H1 (cell line): Measurements from ENCODE around the gene CASQ1. TPM values are rescaled to one million over a fixed set of nuclear protein-coding genes. Genes with fewer than 3 reads are reported as not detected.

Experiments used
- CTCF ChIA-PET: fragments of 300-600 bp; sonication (Branson Sonifier 250); formaldehyde crosslinking; loops from one replicate; lab custom pipeline; 2021; ENCODE audit not compliant: partially characterized antibody; lab: Charles Lee
- POLR2A ChIA-PET: fragments of 300-600 bp; sonication (Branson Sonifier 250); formaldehyde crosslinking; loops from one replicate; lab custom pipeline; 2021; ENCODE audit warnings: inconsistent platforms; ENCODE audit not compliant: partially characterized antibody; lab: Charles Lee
- DNase-seq, 2 experiments: peaks; one replicate each; pipeline versions ENCODE4 v3.0.0 to v3.0.0-alpha.2; 2010 to 2022; ENCODE audit warnings: low spot score in 2 of 2, low read depth in 1 of 2, mixed read lengths in 1 of 2
- FAIRE-seq: peaks from 2 replicates; lab custom pipeline; 2011; peaks lifted over from hg19 to GRCh38; lab: Jason Lieb, UNC
- H2AFZ ChIP-seq: 2 replicates; pipeline ENCODE4 v1.8.1; 2012; ENCODE audit warnings: low read length, inconsistent platforms
- H2AK5ac ChIP-seq: 2 replicates; pipeline ENCODE4 v1.6.1; 2013; ENCODE audit warnings: low read depth, low read length
- H2BK120ac ChIP-seq: replicated peaks from 2 replicates; pipeline ENCODE3; 2013; ENCODE audit warnings: low read depth, low read length, inconsistent platforms
- H2BK12ac ChIP-seq: 2 replicates; pipeline ENCODE4 v1.6.1; 2013; ENCODE audit warnings: low read depth, low read length
- H2BK15ac ChIP-seq: 2 replicates; pipeline ENCODE4 v1.6.1; 2013; ENCODE audit warnings: low read length
- H2BK20ac ChIP-seq: 2 replicates; pipeline ENCODE4 v1.6.1; 2013; ENCODE audit warnings: low read length
- H2BK5ac ChIP-seq: 2 replicates; pipeline ENCODE4 v1.6.1; 2013; ENCODE audit warnings: low read depth, low read length
- H3K14ac ChIP-seq: 2 replicates; pipeline ENCODE4 v1.6.1; 2013; ENCODE audit warnings: inconsistent platforms; ENCODE audit not compliant: insufficient read length
- H3K18ac ChIP-seq: 2 replicates; pipeline ENCODE4 v1.6.1; 2013; ENCODE audit warnings: low read length; ENCODE audit errors: extremely low read depth
- H3K23ac ChIP-seq: 2 replicates; pipeline ENCODE4 v1.6.1; 2013; ENCODE audit warnings: inconsistent platforms; ENCODE audit not compliant: insufficient read length
- H3K23me2 ChIP-seq: 2 replicates; pipeline ENCODE4 v1.6.1; 2013; ENCODE audit warnings: low read depth, low read length
- H3K27ac ChIP-seq: 2 replicates; pipeline ENCODE4 v1.6.1; 2011; ENCODE audit warnings: low read depth, low read length, inconsistent platforms
- H3K27me3 ChIP-seq, 4 experiments: replicated peaks in 1 of 4; 1 replicate in 1 of 4; 2 replicates in 3 of 4; pipeline versions ENCODE4 v1.6.1 to v1.8.1; 2011 to 2013; ENCODE audit warnings: low read length in 3 of 4, mild to moderate bottlenecking in 3 of 4, inconsistent platforms in 2 of 4, mixed read lengths in 2 of 4, moderate library complexity in 1 of 4; ENCODE audit not compliant: control insufficient read depth in 3 of 4, insufficient read depth in 3 of 4; ENCODE audit errors: extremely low read depth in 1 of 4
- H3K36me3 ChIP-seq, 4 experiments: 2 replicates each; pipeline versions ENCODE4 v1.6.1 to v1.8.1; 2011 to 2013; ENCODE audit warnings: mild to moderate bottlenecking in 4 of 4, low read length in 3 of 4, moderate library complexity in 2 of 4, control low read depth in 1 of 4, inconsistent platforms in 1 of 4; ENCODE audit not compliant: insufficient read depth in 4 of 4, control insufficient read depth in 2 of 4
- H3K4ac ChIP-seq: replicated peaks from 2 replicates; pipeline ENCODE3; 2013; ENCODE audit warnings: low read length, low read depth, mixed read lengths, inconsistent platforms; ENCODE audit not compliant: insufficient read length
- H3K4me1 ChIP-seq, 4 experiments: replicated peaks in 1 of 4; 1 replicate in 1 of 4; 2 replicates in 3 of 4; pipeline versions ENCODE4 v1.6.1 to v1.8.1; 2011 to 2013; ENCODE audit warnings: low read length in 3 of 4, inconsistent platforms in 2 of 4, mixed read lengths in 1 of 4; ENCODE audit not compliant: insufficient read depth in 4 of 4, control insufficient read depth in 3 of 4
- H3K4me2 ChIP-seq, 2 experiments: 2 replicates each; pipeline versions ENCODE4 v1.6.1 to v1.8.1; 2011 to 2013; ENCODE audit warnings: low read depth in 2 of 2, low read length in 2 of 2, control low read depth in 1 of 2, inconsistent platforms in 1 of 2, mild to moderate bottlenecking in 1 of 2; ENCODE audit not compliant: insufficient read depth in 1 of 2
- H3K4me3 ChIP-seq, 4 experiments: fragments of 200-600, 300-600 bp in 1 of 4; sonication (generic), shearing (Covaris generic), sonication (Bioruptor Twin) in 1 of 4; 2 replicates each; pipeline versions ENCODE4 v1.5.1 to v1.8.1; 2011 to 2016; ENCODE audit warnings: low read length in 4 of 4, low read depth in 3 of 4, control low read depth in 2 of 4, inconsistent platforms in 2 of 4, mild to moderate bottlenecking in 2 of 4, mixed read lengths in 1 of 4, moderate library complexity in 1 of 4; ENCODE audit not compliant: insufficient read depth in 2 of 4; ENCODE audit errors: extremely low read depth in 1 of 4
- H3K56ac ChIP-seq: replicated peaks from 2 replicates; pipeline ENCODE3; 2013; ENCODE audit warnings: low read depth, mild to moderate bottlenecking, mixed read lengths, low read length, inconsistent platforms; ENCODE audit not compliant: insufficient read length
- H3K79me1 ChIP-seq: 2 replicates; pipeline ENCODE4 v1.6.1; 2013; ENCODE audit warnings: low read depth, low read length, control low read depth
- H3K79me2 ChIP-seq, 2 experiments: 2 replicates each; pipeline versions ENCODE4 v1.6.1 to v1.8.1; 2012 to 2013; ENCODE audit warnings: low read length in 2 of 2, mild to moderate bottlenecking in 2 of 2, inconsistent platforms in 1 of 2; ENCODE audit not compliant: insufficient read depth in 2 of 2, control insufficient read depth in 1 of 2
- H3K9ac ChIP-seq, 4 experiments: replicated peaks in 1 of 4; 1 replicate in 1 of 4; 2 replicates in 3 of 4; pipeline versions ENCODE4 v1.6.1 to v1.8.1; 2011 to 2013; ENCODE audit warnings: low read depth in 3 of 4, low read length in 3 of 4, control low read depth in 2 of 4, mild to moderate bottlenecking in 2 of 4, moderate library complexity in 2 of 4, inconsistent platforms in 1 of 4; ENCODE audit errors: extremely low read depth in 1 of 4
- H3K9me3 ChIP-seq, 2 experiments: 2 replicates each; pipeline versions ENCODE4 v1.6.1 to v1.8.1; 2012 to 2013; ENCODE audit warnings: mild to moderate bottlenecking in 2 of 2, moderate library complexity in 2 of 2, control low read depth in 1 of 2, inconsistent platforms in 1 of 2, low read depth in 1 of 2, low read length in 1 of 2, mixed read lengths in 1 of 2; ENCODE audit not compliant: insufficient read depth in 2 of 2
- H4K20me1 ChIP-seq, 2 experiments: replicated peaks in 1 of 2; 2 replicates each; pipeline versions ENCODE3 to v1.8.1; 2011 to 2013; ENCODE audit warnings: inconsistent platforms in 2 of 2, low read length in 2 of 2, mild to moderate bottlenecking in 1 of 2; ENCODE audit not compliant: insufficient read depth in 2 of 2, control insufficient read depth in 1 of 2
- H4K5ac ChIP-seq: 2 replicates; pipeline ENCODE4 v1.6.1; 2013; ENCODE audit warnings: low read length, low read depth, mixed read lengths, inconsistent platforms; ENCODE audit not compliant: insufficient read length
- H4K8ac ChIP-seq: 2 replicates; pipeline ENCODE4 v1.8.0; 2013; ENCODE audit warnings: mild to moderate bottlenecking, moderate library complexity, low read length, inconsistent platforms; ENCODE audit not compliant: insufficient read depth; ENCODE audit errors: extremely low read depth
- H4K91ac ChIP-seq: replicated peaks from 2 replicates; pipeline ENCODE3; 2013; ENCODE audit warnings: low read length, mixed read lengths, inconsistent platforms; ENCODE audit not compliant: insufficient read length
- ASH2L ChIP-seq: fragments of 200-600, 300-600 bp; sonication (generic); IDR thresholded peaks from one replicate; pipeline ENCODE4 v1.7.1; 2017; ENCODE audit warnings: low read length
- CHD1 ChIP-seq: IDR thresholded peaks from 2 replicates; pipeline ENCODE4 v1.6.1; 2012; ENCODE audit warnings: low read depth, low read length, improper control_type of control experiment
- CTBP2 ChIP-seq: IDR thresholded peaks from 2 replicates; pipeline ENCODE4 v1.7.0; 2011; ENCODE audit warnings: borderline replicate concordance, mild to moderate bottlenecking, moderate library complexity, mixed read lengths, low read length; ENCODE audit not compliant: insufficient read depth, insufficient read length
- HDAC2 ChIP-seq, 2 experiments: fragments of 300-600 bp in 1 of 2; sonication (generic) in 1 of 2; IDR thresholded peaks; 2 replicates each; pipeline ENCODE4 v1.6.1; 2011 to 2012; ENCODE audit warnings: low read depth in 2 of 2, low read length in 2 of 2, mild to moderate bottlenecking in 2 of 2, moderate library complexity in 2 of 2, borderline replicate concordance in 1 of 2, inconsistent platforms in 1 of 2
- KDM1A ChIP-seq: fragments of 200-600, 300-600 bp; sonication (generic); IDR thresholded peaks from 2 replicates; pipeline ENCODE4 v1.7.1; 2016; ENCODE audit warnings: mild to moderate bottlenecking, low read length, borderline replicate concordance
- SAP30 ChIP-seq: fragments of 300-600 bp; sonication (generic); IDR thresholded peaks from 2 replicates; pipeline ENCODE4 v1.7.1; 2012; ENCODE audit warnings: low read length, moderate library complexity, mild to moderate bottlenecking, inconsistent platforms; ENCODE audit not compliant: insufficient read depth, insufficient replicate concordance
- WGBS, 2 experiments: shearing (Covaris generic) in 1 of 2; methylation state at CpG; one replicate each; pipeline versions ENCODE4 v1.1.6 to v1.1.7; 2013 to 2015; ENCODE audit warnings: low lambda C conversion rate in 2 of 2, mixed read lengths in 2 of 2, inconsistent platforms in 1 of 2, low coverage in 1 of 2, missing lambda C conversion rate in 1 of 2; ENCODE audit not compliant: insufficient replicate concordance in 2 of 2, insufficient coverage in 1 of 2, insufficient read length in 1 of 2; ENCODE audit errors: extremely low coverage in 1 of 2, missing lambda C conversion rate in 1 of 2; 5-methylcytosine and 5-hydroxymethylcytosine counted together
- polyA plus RNA-seq, 7 experiments: library from polyadenylated mRNA; depleted of rRNA in 3 of 7; stranded (reverse) in 5 of 7; unstranded in 2 of 7; fragments of >200 nt in 5 of 7; fragments of 200-250 nt in 2 of 7; gene quantifications; 1 replicate in 5 of 7; 2 replicates in 1 of 7; 4 replicates in 1 of 7; pipeline versions ENCODE4 v1.2.1 to v1.2.3, GENCODE V29; 2011 to 2013; ENCODE audit warnings: missing spikeins in 2 of 7, mixed read lengths in 2 of 7
- total RNA-seq: library from RNA; stranded (reverse); fragmentation: NEBNext Ultra II Directional; extraction: Animal tissue kit (Norgen Biotek cat#: 25700); gene quantifications from 2 replicates; pipeline ENCODE4 v1.2.1, GENCODE V29; 2021
- TF ChIP-seq, protein P1 (sequence below): IDR thresholded peaks from 2 replicates; pipeline ENCODE4 v1.6.1; 2011; ENCODE audit warnings: low read length, improper control_type of control experiment
- TF ChIP-seq, protein P2 (sequence below): IDR thresholded peaks from 2 replicates; pipeline ENCODE4 v1.6.1; 2012; ENCODE audit warnings: inconsistent platforms

The CASQ1 gene
- total and polyA plus RNA-seq, 2 of the 8 experiments (the other 6 are each of a cell fraction or from before 2014, with no cell fraction given): 0.80 to 1.3 TPM

DNA sequence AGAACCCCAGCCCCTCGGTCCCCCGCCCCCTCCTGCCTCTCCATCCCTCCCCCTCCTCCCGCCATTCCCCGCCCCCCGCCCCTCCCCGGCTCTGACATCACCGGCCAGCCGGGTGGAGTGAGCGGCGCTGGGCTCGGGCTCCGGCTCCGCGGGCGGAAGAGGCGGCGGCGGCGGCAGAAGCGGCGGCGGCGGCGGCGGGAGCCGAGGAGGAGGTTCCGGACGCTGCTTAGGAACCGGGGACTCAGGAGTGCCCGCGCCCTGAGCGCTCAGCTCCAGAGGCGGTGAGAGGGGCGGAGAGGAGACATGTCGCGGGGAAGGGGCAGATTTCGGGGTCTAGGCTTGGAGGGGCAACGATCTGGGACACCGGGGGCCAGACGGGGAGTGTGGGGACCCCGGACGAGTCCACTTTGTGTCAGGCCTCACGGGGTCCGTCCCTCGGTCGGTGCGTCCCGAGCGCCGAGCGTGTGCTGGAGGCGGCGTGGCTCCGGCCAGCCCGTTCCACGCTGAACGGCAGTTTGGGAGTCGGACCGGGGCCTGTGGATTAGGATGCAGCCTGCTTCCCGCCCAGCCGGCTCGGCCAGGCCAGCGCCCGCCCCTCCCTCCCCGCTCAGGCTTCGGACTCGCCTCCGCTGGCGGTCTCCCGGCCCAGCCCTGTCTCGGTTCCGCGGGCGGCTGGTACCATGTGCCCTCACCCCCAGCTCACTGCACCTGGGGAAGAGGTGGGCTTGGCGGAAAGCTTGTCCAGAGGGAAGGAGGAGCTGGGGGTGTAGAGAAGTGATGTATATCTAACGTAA, 15.1 kb downstream of the CASQ1 start, which contains the start of gene PEA15:
PEA15 (plus strand) TSS at position 143 of the 794 bp plus-strand sequence. CDS start 6,161 bp downstream, outside the sequence.
- H3K27ac ChIP-seq: peak within 1 kb of the TSS; percentile 75; the same call in 1 of the 2 replicates
- H3K27me3 ChIP-seq: no peaks in the 10 kb centered on the region
- H2BK5ac ChIP-seq: peak within 1 kb of the TSS; percentile 86; the same call in 1 of the 2 replicates
- no peak within 1 kb of the TSS for H3K14ac ChIP-seq
- DNase-seq (peak in 1 of 2 experiments; percentile 82), FAIRE-seq (no peak)
- H3K23ac ChIP-seq: no peak within 1 kb of the TSS
- H4K8ac ChIP-seq: peak within 1 kb of the TSS; percentile 87
- peak within 1 kb of the TSS; percentile 81 for H3K18ac ChIP-seq
- peaks cover 8% of the 10 kb centered on the region in 2 experiments; a peak in 2 of 4 replicates for H3K79me2 ChIP-seq
- H3K56ac ChIP-seq: peak within 1 kb of the TSS; percentile 56
- peaks cover 13 to 35% (median 20%) of the 10 kb centered on the region in 4 experiments for H3K4me1 ChIP-seq
- H3K4me3 ChIP-seq: peak within 1 kb of the TSS; percentile 70 to 99 (median 86)
- H3K4me2 ChIP-seq: peak within 1 kb of the TSS; percentile 93
- no peak within 1 kb of the TSS for H4K5ac ChIP-seq
- H2BK15ac ChIP-seq: peak within 1 kb of the TSS; percentile 65; the same call in 1 of the 2 replicates
- H3K36me3 ChIP-seq: peaks cover 0 to 4% (median 0%) of the 10 kb centered on the region in 4 experiments; a peak in 2 of 8 replicates
- peaks cover 0 to 10% of the 10 kb centered on the region in 2 experiments for H4K20me1 ChIP-seq
- H2BK120ac ChIP-seq: peak within 1 kb of the TSS; percentile 70
- peak within 1 kb of the TSS; percentile 81; the same call in 1 of the 2 replicates for H2BK12ac ChIP-seq
- WGBS, 2 experiments: 1% methylated on average over 60 of the region's 76 CpGs; no CpG with 5 or more reads in 1 of the 2 experiments
- H3K9ac ChIP-seq: peak within 1 kb of the TSS; percentile 65 to 91 (median 78)
- H3K23me2 ChIP-seq: peaks cover 9% of the 10 kb centered on the region
- CTCF ChIA-PET: interaction anchor here (1.1 to 20.4 kb wide), 6 partner anchors 15 to 102 kb away, joined by 3 to 257 read pairs (median 57); partner anchors contain the start of gene CASQ1
- peaks cover 4% of the 10 kb centered on the region for H3K79me1 ChIP-seq
- POLR2A ChIA-PET: interaction anchor here (0.7 to 11.3 kb wide), 10 partner anchors 8 to 116 kb away, joined by 3 to 107 read pairs (median 5); partner anchors contain the start of gene CASQ1
- H2AK5ac ChIP-seq: 0 out of 2 replicates have a peak within 1 kb of the TSS, but pooled peaks have one; percentile 26
- H3K4ac ChIP-seq: peak within 1 kb of the TSS; percentile 63
- peak within 1 kb of the TSS; percentile 15; the same call in 1 of the 2 replicates for H2BK20ac ChIP-seq
- peak within 1 kb of the TSS; percentile 81 for H4K91ac ChIP-seq
- H2AFZ ChIP-seq: 0 out of 2 replicates have a peak within 1 kb of the TSS, but pooled peaks have one; percentile 75
- no peaks in the 10 kb centered on the region for H3K9me3 ChIP-seq
- no peak for TF ChIP-seq KDM1A
- TF ChIP-seq, protein P1, sequence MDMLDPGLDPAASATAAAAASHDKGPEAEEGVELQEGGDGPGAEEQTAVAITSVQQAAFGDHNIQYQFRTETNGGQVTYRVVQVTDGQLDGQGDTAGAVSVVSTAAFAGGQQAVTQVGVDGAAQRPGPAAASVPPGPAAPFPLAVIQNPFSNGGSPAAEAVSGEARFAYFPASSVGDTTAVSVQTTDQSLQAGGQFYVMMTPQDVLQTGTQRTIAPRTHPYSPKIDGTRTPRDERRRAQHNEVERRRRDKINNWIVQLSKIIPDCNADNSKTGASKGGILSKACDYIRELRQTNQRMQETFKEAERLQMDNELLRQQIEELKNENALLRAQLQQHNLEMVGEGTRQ: no peak
- peak in 1 of 2 experiments; percentile 58; a peak in 1 of 4 replicates for TF ChIP-seq HDAC2 (IDR thresholded peaks at IDR 0.05; ENCODE audit: borderline replicate concordance in 1 of 2, low read depth in 2 of 2, low read length in 2 of 2)
- TF ChIP-seq SAP30: no peak
- TF ChIP-seq CHD1: no peak
- peak; percentile 78 for TF ChIP-seq ASH2L
- TF ChIP-seq, protein P2, sequence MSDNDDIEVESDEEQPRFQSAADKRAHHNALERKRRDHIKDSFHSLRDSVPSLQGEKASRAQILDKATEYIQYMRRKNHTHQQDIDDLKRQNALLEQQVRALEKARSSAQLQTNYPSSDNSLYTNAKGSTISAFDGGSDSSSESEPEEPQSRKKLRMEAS: peak; percentile 11; the same call in 1 of the 2 replicates
- no peak for TF ChIP-seq CTBP2
